Activated T-helper 1 cell treated with anti-CD3 and anti-CD28 coated beads, Interleukin-12 subunit alpha, Interleukin-12 subunit beta, Interleukin-2, Interleukin-4 antibody, amounts not matched to agents 30 ng/mL and 10 ng/mL and 1 ng/mL, durations not matched to agents 14 hours and 24 hours and 36 hours (primary cell): ENCODE measurements around the gene KRTAP10-12. TPM values are rescaled to one million over a fixed set of nuclear protein-coding genes. Genes with fewer than 3 reads are reported as not detected.

Experiments used
- DNase-seq: peaks from one replicate; pipeline ENCODE4 v3.0.0; 2021; ENCODE audit warnings: low spot score
- H3K27ac Mint-ChIP-seq: one replicate; pipeline ENCODE4 v1.8.0; 2021; ENCODE audit warnings: mild to moderate bottlenecking, mixed read lengths
- H3K27me3 Mint-ChIP-seq: one replicate; pipeline ENCODE4 v1.8.0; 2022; ENCODE audit warnings: mild to moderate bottlenecking, moderate library complexity, mixed read lengths; ENCODE audit not compliant: insufficient read depth
- H3K36me3 Mint-ChIP-seq: one replicate; pipeline ENCODE4 v1.8.0; 2021; ENCODE audit warnings: low read depth, mixed read lengths
- H3K4me1 Mint-ChIP-seq: one replicate; pipeline ENCODE4 v1.8.0; 2021; ENCODE audit warnings: low read depth, mixed read lengths
- H3K4me3 Mint-ChIP-seq: one replicate; pipeline ENCODE4 v1.8.0; 2021; ENCODE audit warnings: mild to moderate bottlenecking, moderate library complexity, mixed read lengths
- H3K9me3 Mint-ChIP-seq: one replicate; pipeline ENCODE4 v1.8.0; 2021; ENCODE audit warnings: mixed read lengths
- intact Hi-C: fragments of 100-400 bp; cut with micrococcal nuclease; formaldehyde crosslinking; loops from one replicate; pipeline ENCODE4 v1.15.1; 2024
- total RNA-seq: library from RNA; stranded (reverse); gene quantifications from 2 replicates; pipeline ENCODE4 v1.2.3, GENCODE V29; 2022

KRTAP10-12 gene
- total RNA-seq, 1 donor from 2014 or later, result not detected

DNA sequence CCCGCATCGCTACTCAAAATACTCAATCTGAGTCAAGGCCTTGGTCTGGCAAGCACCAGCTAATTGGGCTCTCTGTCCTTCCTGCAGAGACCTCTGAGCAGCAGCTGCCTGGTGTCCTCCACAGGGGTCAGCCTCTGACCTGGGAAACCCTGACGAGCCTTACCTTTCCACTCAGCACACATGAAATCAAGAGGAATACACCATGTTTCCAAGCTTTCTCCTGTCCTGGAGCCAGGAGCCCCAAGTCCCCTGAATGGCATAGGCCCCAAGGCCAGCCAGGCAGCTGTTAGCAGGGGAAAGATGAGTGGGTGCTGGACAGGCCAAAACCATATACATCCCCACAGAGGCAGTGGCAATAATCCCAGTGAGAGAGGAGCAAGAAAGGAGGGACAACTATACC lies 41.6 kb downstream of the KRTAP10-12 start:
- intact Hi-C loops, result no loop called here
- Mint-ChIP-seq H3K4me3 (no peak overlapping the region), H3K4me1 (no peaks in the 10 kb centered on the region), H3K27me3 (peaks cover 12% of the 10 kb centered on the region), H3K36me3 (no peaks in the 10 kb centered on the region), H3K9me3 (no peaks in the 10 kb centered on the region), H3K27ac (no peak overlapping the region)
- no peak for DNase-seq

DNA sequence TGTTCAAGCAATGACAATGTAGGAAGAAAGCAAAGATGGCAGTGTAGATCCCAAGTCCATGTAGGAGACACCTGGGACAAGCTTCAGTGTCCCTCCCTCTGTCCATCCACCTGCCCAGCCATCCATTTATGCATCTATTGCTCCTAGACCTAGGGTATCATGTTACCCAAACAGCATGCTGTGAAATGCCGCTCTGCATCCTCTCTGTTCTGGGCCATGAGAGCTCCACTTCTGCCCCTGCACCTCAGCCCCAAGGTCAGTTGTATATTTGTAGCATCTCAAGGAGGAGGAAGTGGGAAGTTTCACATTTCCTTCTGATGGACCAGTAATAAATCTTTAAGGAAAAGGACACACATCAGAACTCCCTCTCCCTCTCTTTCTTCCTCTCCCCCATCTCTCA lies 42.3 kb downstream of the KRTAP10-12 start:
- H3K36me3 Mint-ChIP-seq, result no peaks in the 10 kb centered on the region
- no peak overlapping the region for H3K27ac Mint-ChIP-seq
- peaks cover 12% of the 10 kb centered on the region for H3K27me3 Mint-ChIP-seq
- no peaks in the 10 kb centered on the region for H3K4me1 Mint-ChIP-seq
- no peak overlapping the region for H3K4me3 Mint-ChIP-seq
- DNase-seq, result no peak
- no peaks in the 10 kb centered on the region for H3K9me3 Mint-ChIP-seq
- intact Hi-C loops, result no loop called here

DNA sequence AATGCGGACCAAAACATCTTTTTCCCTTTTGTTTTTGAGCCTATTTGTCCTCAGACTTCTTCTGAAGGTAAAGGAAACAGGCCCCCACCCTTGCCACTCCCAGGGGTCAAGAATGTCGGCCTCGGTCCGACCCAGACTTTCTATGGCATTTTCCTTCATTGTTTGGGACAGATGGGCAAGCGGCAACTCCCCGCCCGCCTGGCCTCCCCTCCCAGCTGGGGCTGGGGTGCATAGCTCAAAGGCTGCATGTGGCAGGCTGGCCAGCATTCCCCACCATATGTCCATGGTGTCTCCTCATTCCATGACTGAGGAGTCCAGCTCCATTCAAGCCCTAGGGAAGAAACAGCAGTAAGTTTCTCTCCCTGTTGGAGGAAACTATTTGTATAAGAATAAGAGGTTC lies 43.8 kb downstream of the KRTAP10-12 start:
- H3K27ac Mint-ChIP-seq, result no peak overlapping the region
- no peaks in the 10 kb centered on the region for H3K36me3 Mint-ChIP-seq
- intact Hi-C loops, result loop anchor here (5.0 kb wide), 1 partner anchor 52 kb away; no protein-coding TSS in a partner anchor
- no peak for DNase-seq
- peaks cover 12% of the 10 kb centered on the region for H3K27me3 Mint-ChIP-seq
- no peak overlapping the region for H3K4me3 Mint-ChIP-seq
- no peaks in the 10 kb centered on the region for H3K9me3 Mint-ChIP-seq
- H3K4me1 Mint-ChIP-seq, result no peaks in the 10 kb centered on the region

DNA sequence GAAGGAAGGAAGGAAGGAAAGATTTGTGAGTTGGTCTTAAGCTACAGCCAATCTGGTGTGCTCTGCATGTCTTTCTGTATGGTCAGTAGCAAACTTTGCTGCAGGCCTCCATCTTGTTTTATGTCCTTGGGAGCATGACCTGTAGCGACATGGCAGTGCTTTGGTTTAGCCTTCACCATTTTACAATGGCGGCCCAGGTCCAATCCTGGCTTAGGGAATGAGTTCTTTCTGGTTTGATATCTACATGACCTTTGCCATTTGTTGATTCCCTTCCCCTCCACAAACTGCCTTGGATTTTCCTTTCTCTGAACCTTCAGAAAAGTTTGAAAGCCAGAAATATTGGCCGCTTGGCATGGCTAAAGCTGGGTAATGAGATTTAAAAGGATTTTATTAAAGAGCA lies 44.9 kb downstream of the KRTAP10-12 start:
- DNase-seq, result no peak
- no peaks in the 10 kb centered on the region for H3K9me3 Mint-ChIP-seq
- H3K27ac Mint-ChIP-seq, result no peak overlapping the region
- no peaks in the 10 kb centered on the region for H3K36me3 Mint-ChIP-seq
- intact Hi-C loops, result loop anchor here (1.0 to 5.0 kb wide), 2 partner anchors 50 to 232 kb away; no protein-coding TSS in a partner anchor
- H3K4me3 Mint-ChIP-seq, result no peak overlapping the region
- H3K27me3 Mint-ChIP-seq, result peaks cover 15% of the 10 kb centered on the region
- H3K4me1 Mint-ChIP-seq, result no peaks in the 10 kb centered on the region

DNA sequence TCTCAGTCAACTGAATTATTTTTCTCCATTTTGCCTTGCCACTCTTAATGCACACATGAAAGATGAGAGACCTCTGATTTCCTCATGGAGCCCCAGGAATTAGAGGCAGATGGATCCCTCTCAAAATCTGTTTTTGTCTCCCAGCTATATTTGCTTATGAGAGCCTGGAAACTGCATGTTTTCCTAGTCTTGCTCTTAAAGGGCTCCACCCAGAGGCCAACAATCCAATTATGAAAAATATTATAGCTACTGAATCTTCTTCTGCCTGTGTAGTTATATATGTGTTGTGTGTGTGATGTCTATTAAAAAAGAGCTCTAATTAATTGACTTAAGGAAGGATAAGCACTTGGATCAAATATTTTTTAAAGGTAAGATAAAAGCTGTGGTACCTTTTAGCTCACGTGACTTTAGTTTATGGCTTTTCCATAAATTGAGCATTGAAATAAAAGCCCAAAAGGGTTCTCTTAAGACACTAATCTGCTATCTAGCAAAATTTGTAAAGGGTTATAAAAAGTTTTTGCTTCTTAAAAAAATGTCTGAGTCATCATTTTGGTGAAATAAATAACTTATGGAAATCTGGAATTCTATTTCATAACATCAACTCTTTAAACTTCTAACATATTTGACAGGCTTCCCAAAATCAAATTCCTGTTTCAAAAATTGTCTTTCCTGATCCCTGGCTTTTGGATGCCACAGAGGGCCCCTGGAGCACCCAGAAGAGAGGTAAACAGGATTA lies 45.6 kb downstream of the KRTAP10-12 start:
- H3K4me3 Mint-ChIP-seq, result no peak overlapping the region
- intact Hi-C loops, result loop anchor here (1.0 to 5.0 kb wide), 2 partner anchors 50 to 232 kb away; no protein-coding TSS in a partner anchor
- no peak overlapping the region for H3K27ac Mint-ChIP-seq
- H3K36me3 Mint-ChIP-seq, result no peaks in the 10 kb centered on the region
- H3K4me1 Mint-ChIP-seq, result no peaks in the 10 kb centered on the region
- DNase-seq, result no peak
- H3K9me3 Mint-ChIP-seq, result no peaks in the 10 kb centered on the region
- H3K27me3 Mint-ChIP-seq, result peaks cover 12% of the 10 kb centered on the region

Other genes with a start within 250 kb of the KRTAP10-12 start
- 1.8 and 1.9 TPM in 2 replicates for gene LRRC3, start 241.7 kb upstream of the KRTAP10-12 start, total RNA-seq
- gene KRTAP10-1, start 157.0 kb upstream of the KRTAP10-12 start, total RNA-seq, result not detected in 2 replicates
- not detected in 2 replicates for gene KRTAP10-2, start 145.7 kb upstream of the KRTAP10-12 start, total RNA-seq
- gene KRTAP10-3, start 138.4 kb upstream of the KRTAP10-12 start, total RNA-seq, result not detected in 2 replicates
- not detected in 2 replicates for gene KRTAP10-4, start 123.4 kb upstream of the KRTAP10-12 start, total RNA-seq
- gene KRTAP10-5, start 116.6 kb upstream of the KRTAP10-12 start, total RNA-seq, result not detected in 2 replicates
- not detected in 2 replicates for gene KRTAP10-6, start 104.7 kb upstream of the KRTAP10-12 start, total RNA-seq
- not detected in 2 replicates for gene KRTAP10-7, start 96.6 kb upstream of the KRTAP10-12 start, total RNA-seq
- not detected in 2 replicates for gene KRTAP10-8, start 85.1 kb upstream of the KRTAP10-12 start, total RNA-seq
- not detected in 2 replicates for gene KRTAP10-9, start 70.1 kb upstream of the KRTAP10-12 start, total RNA-seq
- not detected in 2 replicates for gene KRTAP10-10, start 59.8 kb upstream of the KRTAP10-12 start, total RNA-seq
- gene KRTAP10-11, start 50.8 kb upstream of the KRTAP10-12 start, total RNA-seq, result not detected in 2 replicates
- not detected in 2 replicates for gene KRTAP12-4, start 42.5 kb upstream of the KRTAP10-12 start, total RNA-seq
- gene KRTAP12-3, start 39.2 kb upstream of the KRTAP10-12 start, total RNA-seq, result not detected in 2 replicates
- not detected in 2 replicates for gene KRTAP12-2, start 30.2 kb upstream of the KRTAP10-12 start, total RNA-seq
- gene KRTAP12-1, start 15.0 kb upstream of the KRTAP10-12 start, total RNA-seq, result not detected in 2 replicates
- not detected in 2 replicates for gene TSPEAR, start 14.4 kb downstream of the KRTAP10-12 start, total RNA-seq
- 137 and 151 TPM in 2 replicates for gene UBE2G2, start 104.6 kb downstream of the KRTAP10-12 start, total RNA-seq
- 86.9 and 88.6 TPM in 2 replicates for gene SUMO3, start 120.9 kb downstream of the KRTAP10-12 start, total RNA-seq
- 46.7 and 48.7 TPM in 2 replicates for gene PTTG1IP, start 176.5 kb downstream of the KRTAP10-12 start, total RNA-seq
- 292 and 294 TPM in 2 replicates for gene ITGB2, start 223.7 kb downstream of the KRTAP10-12 start, total RNA-seq
- gene SLX9, start 242.9 kb downstream of the KRTAP10-12 start, total RNA-seq, result 83.4 and 84.7 TPM in 2 replicates